Hepatocyte (in vitro differentiated cells): Measurements from ENCODE around the gene TUBB1. TPM values are rescaled to one million over a fixed set of nuclear protein-coding genes. Genes with fewer than 3 reads are reported as not detected.

Experiments used
- DNase-seq: peaks from one replicate; pipeline ENCODE4 v3.0.0-alpha.2; 2016; ENCODE audit warnings: low spot score
- H2AFZ ChIP-seq: fragments of 200-600 bp; sonication (generic); 2 replicates; pipeline ENCODE4 v1.6.0; 2016; ENCODE audit warnings: antibody characterized with exemption, mild to moderate bottlenecking
- H3K27ac ChIP-seq: fragments of 200-600 bp; sonication (generic); 2 replicates; pipeline ENCODE4 v1.5.1; 2016; ENCODE audit warnings: mild to moderate bottlenecking
- H3K27me3 ChIP-seq: fragments of 200-600 bp; sonication (generic); 2 replicates; pipeline ENCODE4 v1.6.1; 2016
- H3K36me3 ChIP-seq: fragments of 200-600 bp; sonication (generic); replicated peaks from 2 replicates; pipeline ENCODE4 v1.5.1; 2016; ENCODE audit warnings: low read depth; ENCODE audit not compliant: insufficient read depth
- H3K4me1 ChIP-seq: fragments of 200-600 bp; sonication (generic); 2 replicates; pipeline ENCODE4 v1.5.1; 2016; ENCODE audit warnings: mild to moderate bottlenecking, moderate library complexity; ENCODE audit not compliant: insufficient read depth
- H3K4me2 ChIP-seq: fragments of 200-600 bp; sonication (generic); 2 replicates; pipeline ENCODE4 v1.6.0; 2016
- H3K4me3 ChIP-seq: fragments of 200-600 bp; sonication (generic); 2 replicates; pipeline ENCODE4 v1.5.1; 2016; ENCODE audit warnings: mild to moderate bottlenecking
- H3K79me2 ChIP-seq: fragments of 200-600 bp; sonication (generic); 2 replicates; pipeline ENCODE4 v1.6.0; 2017; ENCODE audit warnings: mild to moderate bottlenecking
- H3K9me2 ChIP-seq: fragments of 200-600 bp; sonication (generic); replicated peaks from 2 replicates; pipeline ENCODE4 v1.6.0; 2017; ENCODE audit warnings: mild to moderate bottlenecking; ENCODE audit not compliant: insufficient read depth
- H3K9me3 ChIP-seq: fragments of 200-600 bp; sonication (generic); 2 replicates; pipeline ENCODE4 v1.5.1; 2016; ENCODE audit warnings: low read depth, mild to moderate bottlenecking
- H4K20me1 ChIP-seq: fragments of 200-600 bp; sonication (generic); 2 replicates; pipeline ENCODE4 v1.6.0; 2016; ENCODE audit warnings: mild to moderate bottlenecking; ENCODE audit not compliant: insufficient read depth, poor library complexity, severe bottlenecking
- CTCF ChIP-seq: fragments of 200-600 bp; sonication (generic); IDR thresholded peaks from 2 replicates; pipeline ENCODE4 v1.5.1; 2016; ENCODE audit warnings: antibody characterized with exemption, mild to moderate bottlenecking; ENCODE audit not compliant: poor library complexity
- EZH2 ChIP-seq: fragments of 200-600 bp; sonication (generic); IDR thresholded peaks from 2 replicates; pipeline ENCODE4 v1.6.1; 2016; ENCODE audit warnings: antibody characterized with exemption, mild to moderate bottlenecking, borderline replicate concordance
- EZH2phosphoT487 ChIP-seq: fragments of 200-600 bp; sonication (generic); IDR thresholded peaks from one replicate; pipeline ENCODE4 v1.6.1; 2018; ENCODE audit warnings: antibody characterized with exemption, mild to moderate bottlenecking, low read depth, moderate library complexity; ENCODE audit not compliant: unreplicated experiment, severe bottlenecking
- WGBS: methylation state at CpG from one replicate; pipeline ENCODE4 v1.1.6; 2016; ENCODE audit warnings: low lambda C conversion rate; ENCODE audit errors: missing lambda C conversion rate; 5-methylcytosine and 5-hydroxymethylcytosine counted together
- polyA plus RNA-seq: library from polyadenylated mRNA; unstranded; fragments of >200 nt; fragmentation: Nextera tagmentation; extraction: Ambion mirVana; gene quantifications from 2 replicates; pipeline ENCODE4 v1.2.1, GENCODE V29; 2016
- total RNA-seq: library from RNA; depleted of rRNA; stranded (reverse); fragments of >200 nt; gene quantifications from 2 replicates; pipeline ENCODE4 v1.2.3, GENCODE V29; 2014

The TUBB1 gene
- total and polyA plus RNA-seq, 2 experiments from 2014 or later, result 0.05 to 0.10 TPM

- Histone ChIP-seq H3K27ac (peak overlapping the region; percentile 6), H3K27me3 (no peaks in the 10 kb centered on the region), H2AFZ (no peak overlapping the region), H3K4me2 (peak overlapping the region; percentile 92), H3K36me3 (peaks cover 3% of the 10 kb centered on the region), H3K4me3 (no peak overlapping the region), H3K9me3 (no peaks in the 10 kb centered on the region), H3K79me2 (peaks cover 66% of the 10 kb centered on the region), H3K9me2 (no peaks in the 10 kb centered on the region), H3K4me1 (peaks cover 27% of the 10 kb centered on the region), H4K20me1 (peaks cover 20% of the 10 kb centered on the region)
- 30% methylated on average over 2 of the region's 2 CpGs for WGBS
- TF ChIP-seq EZH2phosphoT487 (no peak), CTCF (no peak), EZH2 (no peak)
- DNase-seq, result no peak
Measured at GRCh38 chr20:59028812-59029211, 9.6 kb downstream of the TUBB1 start.

GRCh38 chr20:59030911-59031563 lies 11.8 kb downstream of the TUBB1 start:
- H3K27ac ChIP-seq, result peak overlapping the region; percentile 97
- DNase-seq, result no peak
- TF ChIP-seq EZH2, result no peak
- no peak for TF ChIP-seq EZH2phosphoT487
- no peak for TF ChIP-seq CTCF
- H3K9me2 ChIP-seq, result no peaks in the 10 kb centered on the region
- no peaks in the 10 kb centered on the region for H3K27me3 ChIP-seq
- H3K4me1 ChIP-seq, result peaks cover 27% of the 10 kb centered on the region
- H3K79me2 ChIP-seq, result peaks cover 58% of the 10 kb centered on the region
- peak overlapping the region; percentile 92 for H3K4me2 ChIP-seq
- peaks cover 18% of the 10 kb centered on the region for H4K20me1 ChIP-seq
- WGBS, result 74% methylated on average over 7 of the region's 7 CpGs
- H2AFZ ChIP-seq, result no peak overlapping the region
- no peaks in the 10 kb centered on the region for H3K36me3 ChIP-seq
- no peaks in the 10 kb centered on the region for H3K9me3 ChIP-seq
- peak overlapping the region; percentile 77 for H3K4me3 ChIP-seq

- Histone ChIP-seq H3K36me3 (no peaks in the 10 kb centered on the region), H3K9me3 (no peaks in the 10 kb centered on the region), H3K4me1 (peaks cover 27% of the 10 kb centered on the region), H2AFZ (peak overlapping the region; percentile 80), H3K4me2 (peak overlapping the region; percentile 92), H3K27me3 (no peaks in the 10 kb centered on the region), H3K4me3 (peak overlapping the region; percentile 77), H3K9me2 (no peaks in the 10 kb centered on the region), H3K27ac (peak overlapping the region; percentile 97), H3K79me2 (peaks cover 61% of the 10 kb centered on the region), H4K20me1 (peaks cover 18% of the 10 kb centered on the region)
- 21% methylated on average over 13 of the region's 13 CpGs for WGBS
- no peak for DNase-seq
- TF ChIP-seq EZH2, result no peak
- TF ChIP-seq EZH2phosphoT487, result no peak
- no peak for TF ChIP-seq CTCF
Measured at GRCh38 chr20:59031564-59032022, 12.4 kb downstream of the TUBB1 start.
